Breast epithelium (tissue), 4 donors: ENCODE measurements around the gene MARCHF4. TPM values are rescaled to one million over a fixed set of nuclear protein-coding genes. Genes with fewer than 3 reads are reported as not detected.

Source experiments
- DNase-seq, 2 donors: peaks; one replicate each; pipeline ENCODE4 v3.0.0-alpha.2; 2019; ENCODE audit warnings: low spot score in 2 of 2
- H3K27ac ChIP-seq, 2 donors: fragments of 200-600 bp; sonication (generic) in 1 of 2; one replicate each; pipeline ENCODE4 v1.5.1; 2016 to 2019; ENCODE audit warnings: mild to moderate bottlenecking in 1 of 2
- H3K27me3 ChIP-seq, 2 donors: fragments of 200-600 bp; sonication (generic) in 1 of 2; one replicate each; pipeline versions ENCODE4 v1.5.1 to v1.6.0; 2017 to 2019; ENCODE audit warnings: control low read depth in 1 of 2, mild to moderate bottlenecking in 1 of 2
- H3K36me3 ChIP-seq: fragments of 200-600 bp; one replicate; pipeline ENCODE4 v1.5.1; 2019
- H3K4me1 ChIP-seq, 2 donors: fragments of 200-600 bp; sonication (generic); one replicate each; pipeline ENCODE4 v1.5.1; 2016 to 2019; ENCODE audit warnings: control low read depth in 1 of 2
- H3K4me3 ChIP-seq, 3 donors: fragments of 200-600 bp; sonication (generic); 1 replicate in 2 of 3; 2 replicates in 1 of 3; pipeline ENCODE4 v1.5.1; 2016 to 2019; ENCODE audit warnings: mild to moderate bottlenecking in 3 of 3, moderate library complexity in 2 of 3
- H3K9me3 ChIP-seq, 2 donors: fragments of 200-600 bp; sonication (generic) in 1 of 2; one replicate each; pipeline ENCODE4 v1.5.1; 2016 to 2019; ENCODE audit warnings: control low read depth in 1 of 2
- CTCF ChIP-seq, 3 donors: fragments of 450-650 bp; IDR thresholded peaks; one replicate each; pipeline ENCODE4 v1.5.1; 2016 to 2017; ENCODE audit warnings: antibody characterized with exemption in 3 of 3, mild to moderate bottlenecking in 3 of 3, moderate library complexity in 3 of 3
- POLR2A ChIP-seq: fragments of 450-650 bp; IDR thresholded peaks from one replicate; pipeline ENCODE4 v1.6.1; 2016; ENCODE audit warnings: antibody characterized with exemption, mild to moderate bottlenecking, moderate library complexity
- POLR2AphosphoS5 ChIP-seq, 3 donors: sonication (generic); formaldehyde crosslinking; IDR thresholded peaks; one replicate each; pipeline ENCODE4 v1.6.1; 2017; ENCODE audit warnings: antibody characterized with exemption in 3 of 3
- intact Hi-C: fragments of 100-400 bp; cut with DNase I; formaldehyde crosslinking; loops from one replicate; pipeline ENCODE4 v1.15.1; 2023; ENCODE audit warnings: low total_unique reads
- total RNA-seq, 3 donors: library from RNA; depleted of rRNA; stranded (reverse); fragments of >200 nt; gene quantifications; one replicate each; pipeline ENCODE4 v1.1.0, GENCODE V29; 2016

The MARCHF4 gene
- total RNA-seq, 3 donors from 2014 or later, result not detected

DNA sequence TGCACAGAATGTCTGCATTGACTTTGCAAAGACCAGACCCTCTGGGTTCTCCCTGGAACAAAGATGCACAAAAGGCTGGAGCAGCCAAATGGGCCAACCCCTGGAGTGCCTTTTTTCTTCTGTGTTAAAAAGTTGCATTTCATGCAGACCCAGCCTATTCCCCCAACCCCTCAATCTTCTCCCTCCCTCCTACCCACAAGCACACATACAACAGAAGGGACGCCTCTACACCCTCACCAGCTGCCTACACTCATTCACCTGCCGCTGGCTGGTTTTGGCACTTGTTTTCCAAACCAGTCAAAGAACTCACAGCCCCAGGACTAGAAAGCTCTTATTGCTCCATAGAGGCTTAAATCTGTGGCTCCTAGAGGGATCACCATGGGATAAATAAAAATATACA is 16.6 kb downstream of the MARCHF4 start:
- no peaks in the 10 kb centered on the region for H3K27me3 ChIP-seq
- intact Hi-C loops, result no loop called here
- TF ChIP-seq POLR2A (no peak), POLR2AphosphoS5 (IDR thresholded peaks at IDR 0.05) (no peak), CTCF (IDR thresholded peaks at IDR 0.05) (no peak)

GRCh38 chr2:216354306-216354705 is 18.0 kb downstream of the MARCHF4 start:
- Histone ChIP-seq H3K27ac (no peak overlapping the region), H3K4me1 (no peaks in the 10 kb centered on the region), H3K9me3 (no peaks in the 10 kb centered on the region), H3K27me3 (no peaks in the 10 kb centered on the region), H3K4me3 (no peak overlapping the region), H3K36me3 (no peaks in the 10 kb centered on the region)
- intact Hi-C loops, result no loop called here
- DNase-seq, result no peak
- TF ChIP-seq POLR2AphosphoS5 (IDR thresholded peaks at IDR 0.05), result no peak
- TF ChIP-seq POLR2A, result no peak
- TF ChIP-seq CTCF (IDR thresholded peaks at IDR 0.05), result no peak

More for the DNA sequence above, 16.6 kb downstream of the MARCHF4 start:
- H3K4me3 ChIP-seq, result no peak overlapping the region
- no peak overlapping the region for H3K27ac ChIP-seq
- H3K9me3 ChIP-seq, result no peaks in the 10 kb centered on the region
- no peaks in the 10 kb centered on the region for H3K4me1 ChIP-seq
- DNase-seq, result no peak
- no peaks in the 10 kb centered on the region for H3K36me3 ChIP-seq

- TF ChIP-seq CTCF (IDR thresholded peaks at IDR 0.05), result no peak
- no peak for TF ChIP-seq POLR2A
- TF ChIP-seq POLR2AphosphoS5 (IDR thresholded peaks at IDR 0.05), result no peak
- DNase-seq, result no peak
- intact Hi-C loops, result no loop called here
- H3K36me3 ChIP-seq, result no peaks in the 10 kb centered on the region
- H3K9me3 ChIP-seq, result no peaks in the 10 kb centered on the region
- no peaks in the 10 kb centered on the region for H3K4me1 ChIP-seq
- no peaks in the 10 kb centered on the region for H3K27me3 ChIP-seq
- no peak overlapping the region for H3K27ac ChIP-seq
- H3K4me3 ChIP-seq, result no peak overlapping the region
Observed at GRCh38 chr2:216352653-216353270, 19.5 kb downstream of the MARCHF4 start.

GRCh38 chr2:216351172-216351925 is 20.9 kb downstream of the MARCHF4 start:
- Histone ChIP-seq H3K27ac (no peak overlapping the region), H3K36me3 (no peaks in the 10 kb centered on the region), H3K27me3 (no peaks in the 10 kb centered on the region), H3K4me3 (no peak overlapping the region), H3K9me3 (no peaks in the 10 kb centered on the region), H3K4me1 (no peaks in the 10 kb centered on the region)
- TF ChIP-seq POLR2AphosphoS5 (IDR thresholded peaks at IDR 0.05) (no peak), CTCF (IDR thresholded peaks at IDR 0.05) (no peak), POLR2A (no peak)
- intact Hi-C loops, result no loop called here
- DNase-seq, result no peak

DNA sequence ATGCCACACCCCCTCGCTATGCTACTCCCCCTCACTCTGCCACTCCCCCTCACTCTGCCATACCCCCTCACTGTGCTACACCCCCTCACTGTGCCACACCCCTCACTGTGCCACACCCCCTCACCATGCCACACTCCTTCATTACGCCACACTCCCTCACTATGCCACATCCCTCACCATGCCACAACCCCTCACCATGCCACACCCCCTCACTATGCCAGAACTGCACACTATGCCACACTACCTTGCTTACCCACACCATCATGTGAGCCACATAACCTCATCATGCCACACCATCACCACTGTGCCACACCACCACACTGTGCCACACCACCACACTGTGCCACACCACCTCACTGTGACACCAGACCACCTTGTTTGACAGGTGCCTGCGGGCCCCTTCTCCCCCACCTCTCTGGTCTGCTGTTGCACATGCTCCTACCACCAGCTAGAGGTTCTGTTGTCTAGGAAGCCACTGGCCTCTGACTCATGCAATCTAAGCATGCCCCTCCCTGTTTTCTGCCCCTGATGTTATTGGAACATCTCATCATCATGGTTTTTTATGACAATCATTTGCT is 22.0 kb downstream of the MARCHF4 start:
- no peaks in the 10 kb centered on the region for H3K9me3 ChIP-seq
- intact Hi-C loops, result no loop called here
- H3K27ac ChIP-seq, result no peak overlapping the region
- DNase-seq, result no peak
- H3K36me3 ChIP-seq, result no peaks in the 10 kb centered on the region
- no peaks in the 10 kb centered on the region for H3K27me3 ChIP-seq
- no peaks in the 10 kb centered on the region for H3K4me1 ChIP-seq
- TF ChIP-seq POLR2A (no peak), CTCF (IDR thresholded peaks at IDR 0.05) (no peak), POLR2AphosphoS5 (IDR thresholded peaks at IDR 0.05) (no peak)
- H3K4me3 ChIP-seq, result no peak overlapping the region
